ENCODE measurements around the gene TICAM1. TPM values are rescaled to one million over a fixed set of nuclear protein-coding genes. Genes with fewer than 3 reads are reported as not detected.
"Not testable (repeated sequence)": the region's sequence is repeated elsewhere in the genome, so short reads cannot be mapped to it uniquely, and the experiment has no call there.

The TICAM1 gene
- total and polyA plus RNA-seq, 2 of the 13 experiments (the other 11 are each of a cell fraction or from before 2014, with no cell fraction given) = 0.33 to 0.95 TPM

GRCh38 chr19:4780860-4781259 is 50.7 kb downstream of the TICAM1 start:
- POLR2A ChIA-PET = no interaction called here
- Histone ChIP-seq H3K4me2 (ENCODE audit: low read depth, low read length) (no peak overlapping the region), H4K20me1 (ENCODE audit: insufficient read depth, low read length) (no peaks in the 10 kb centered on the region), H3K9ac (ENCODE audit: insufficient read depth, low read depth, low read length) (no peak overlapping the region), H3K36me3 (replicated peaks in 1 of 2; ENCODE audit: control insufficient read depth in 1 of 2, insufficient read depth in 2 of 2, low read length in 2 of 2) (no peaks in the 10 kb centered on the region), H3K27me3 (ENCODE audit: control insufficient read depth in 1 of 2, insufficient read depth in 2 of 2, low read length in 2 of 2) (peaks cover 0 to 8% of the 10 kb centered on the region in 2 experiments; a peak in 2 of 5 replicates), H3K4me1 (ENCODE audit: insufficient read depth, low read length) (no peaks in the 10 kb centered on the region), H2AFZ (ENCODE audit: low read length) (no peak overlapping the region), H3K79me2 (ENCODE audit: insufficient read depth, low read length) (no peaks in the 10 kb centered on the region), H3K27ac (ENCODE audit: extremely low read length, insufficient read depth, low read length) (no peak overlapping the region), H3K4me3 (replicated peaks in 1 of 3; ENCODE audit: insufficient read depth in 1 of 3, low read depth in 2 of 3, low read length in 3 of 3) (no peak overlapping the region), H3K9me3 (ENCODE audit: low read length) (no peaks in the 10 kb centered on the region)
- TF ChIP-seq SIX1 (CRISPR knock-in tag; IDR thresholded peaks at IDR 0.05; ENCODE audit: borderline replicate concordance) = no peak
- TF ChIP-seq, protein P1, sequence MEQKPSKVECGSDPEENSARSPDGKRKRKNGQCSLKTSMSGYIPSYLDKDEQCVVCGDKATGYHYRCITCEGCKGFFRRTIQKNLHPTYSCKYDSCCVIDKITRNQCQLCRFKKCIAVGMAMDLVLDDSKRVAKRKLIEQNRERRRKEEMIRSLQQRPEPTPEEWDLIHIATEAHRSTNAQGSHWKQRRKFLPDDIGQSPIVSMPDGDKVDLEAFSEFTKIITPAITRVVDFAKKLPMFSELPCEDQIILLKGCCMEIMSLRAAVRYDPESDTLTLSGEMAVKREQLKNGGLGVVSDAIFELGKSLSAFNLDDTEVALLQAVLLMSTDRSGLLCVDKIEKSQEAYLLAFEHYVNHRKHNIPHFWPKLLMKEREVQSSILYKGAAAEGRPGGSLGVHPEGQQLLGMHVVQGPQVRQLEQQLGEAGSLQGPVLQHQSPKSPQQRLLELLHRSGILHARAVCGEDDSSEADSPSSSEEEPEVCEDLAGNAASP (CRISPR knock-in tag; IDR thresholded peaks at IDR 0.05; ENCODE audit: borderline replicate concordance) = no peak
- DNase-seq (ENCODE audit: low spot score) = no peak
- intact Hi-C loops (cut with micrococcal nuclease; ENCODE audit: unreplicated experiment) (no loop called here), in situ Hi-C loops (cut with HindIII; ENCODE audit: extremely low pct_ligation_motif_present, low pct_unique_long_range_greater_than_20kb) (no loop called here)
- ATAC-seq = no peak
- FAIRE-seq = no peak
- no TSS peak for BruUV-seq (replicated peaks)
- 24% methylated on average over 5 of the region's 6 CpGs for WGBS (ENCODE audit: low lambda C conversion rate)
- CTCF ChIA-PET (ENCODE audit: low intra/inter-chr PET ratio, low total read pairs) = no interaction called here

GRCh38 chr19:4778124-4778523 is 53.4 kb downstream of the TICAM1 start:
- FAIRE-seq; BruUV-seq (replicated peaks); H3K36me3 ChIP-seq (replicated peaks in 1 of 2; ENCODE audit: control insufficient read depth in 1 of 2, insufficient read depth in 2 of 2, low read length in 2 of 2); H3K4me3 ChIP-seq (replicated peaks in 1 of 3; ENCODE audit: insufficient read depth in 1 of 3, low read depth in 2 of 3, low read length in 3 of 3); POLR2A ChIA-PET; ATAC-seq; H3K79me2 ChIP-seq (ENCODE audit: insufficient read depth, low read length); intact Hi-C loops (cut with micrococcal nuclease; ENCODE audit: unreplicated experiment); DNase-seq (ENCODE audit: low spot score); H4K20me1 ChIP-seq (ENCODE audit: insufficient read depth, low read length); H3K9ac ChIP-seq (ENCODE audit: insufficient read depth, low read depth, low read length); CTCF ChIA-PET (ENCODE audit: low intra/inter-chr PET ratio, low total read pairs); H3K27ac ChIP-seq (ENCODE audit: extremely low read length, insufficient read depth, low read length); H3K4me1 ChIP-seq (ENCODE audit: insufficient read depth, low read length); H2AFZ ChIP-seq (ENCODE audit: low read length); in situ Hi-C loops (cut with HindIII; ENCODE audit: extremely low pct_ligation_motif_present, low pct_unique_long_range_greater_than_20kb); H3K9me3 ChIP-seq (ENCODE audit: low read length); H3K4me2 ChIP-seq (ENCODE audit: low read depth, low read length): not testable (repeated sequence)
- WGBS (ENCODE audit: low lambda C conversion rate) = 23% methylated on average over 5 of the region's 5 CpGs
- peaks cover 0 to 11% of the 10 kb centered on the region in 2 experiments; a peak in 2 of 5 replicates for H3K27me3 ChIP-seq (ENCODE audit: control insufficient read depth in 1 of 2, insufficient read depth in 2 of 2, low read length in 2 of 2)

Measured in HepG2 (cell line).